ENCODE measurements around the gene ZDHHC6. TPM values are rescaled to one million over a fixed set of nuclear protein-coding genes. Genes with fewer than 3 reads are reported as not detected.

ZDHHC6 gene
- total RNA-seq, 1 experiment from 2014 or later = 40.3 TPM

DNA sequence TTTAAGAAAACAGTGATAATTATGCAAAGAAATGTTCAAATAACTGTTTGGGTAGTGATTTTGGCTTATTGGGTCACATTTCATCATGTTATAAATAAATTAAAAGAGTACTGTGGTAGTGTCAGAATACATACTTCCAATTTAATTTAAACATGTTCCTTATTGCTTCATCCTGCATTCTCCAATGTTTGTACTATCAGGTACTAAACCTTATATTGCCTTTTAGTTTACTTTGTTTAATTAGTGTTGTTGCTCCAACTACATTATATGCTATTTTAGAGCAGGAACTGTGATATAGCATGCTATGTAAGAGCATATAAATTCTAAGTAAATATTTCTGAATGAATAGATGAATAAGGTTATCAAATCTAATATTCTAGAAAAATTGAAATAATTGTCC is 41.2 kb upstream of the ZDHHC6 start:
- H3K4me1 ChIP-seq (ENCODE audit: control insufficient read depth, insufficient read depth, low read length) = peaks cover 4% of the 10 kb centered on the region; the same call in 1 of the 2 replicates
- CTCF ChIA-PET = interaction anchor here (0.5 kb wide), 1 partner anchor 12 kb away, joined by 3 read pairs; no protein-coding TSS in a partner anchor
- no TSS peak for BruUV-seq (replicated peaks)

GRCh38 chr10:112484399-112484798 is 37.7 kb upstream of the ZDHHC6 start:
- BruUV-seq (replicated peaks) = no TSS peak
- CTCF ChIA-PET = interaction anchor here (0.6 kb wide), 1 partner anchor 127 kb away, joined by 5 read pairs; no protein-coding TSS in a partner anchor
- Histone ChIP-seq H3K27ac (ENCODE audit: low read length) (no peak overlapping the region), H3K4me3 (ENCODE audit: low read depth in 2 of 2, low read length in 2 of 2) (no peak overlapping the region), H3K27me3 (ENCODE audit: control insufficient read depth, insufficient read depth, low read length) (no peaks in the 10 kb centered on the region), H3K9me3 (ENCODE audit: control insufficient read depth, insufficient read depth, low read depth, low read length) (no peaks in the 10 kb centered on the region), H3K36me3 (ENCODE audit: control insufficient read depth, insufficient read depth, low read length) (no peaks in the 10 kb centered on the region), H3K4me1 (ENCODE audit: control insufficient read depth, insufficient read depth, low read length) (no peaks in the 10 kb centered on the region)
- in situ Hi-C loops (cut with HindIII; ENCODE audit: low pct_unique_long_range_greater_than_20kb, low sequenced_read_pairs) (no loop called here), intact Hi-C loops (cut with micrococcal nuclease; ENCODE audit: unreplicated experiment) (no loop called here)
- TF ChIP-seq TCF7L2 (IDR thresholded peaks at IDR 0.05; ENCODE audit: low read depth, low read length) (no peak), POLR2AphosphoS5 (IDR thresholded peaks at IDR 0.05; ENCODE audit: low read depth, low read length) (no peak), SIN3A (IDR thresholded peaks at IDR 0.05; ENCODE audit: borderline replicate concordance, insufficient read depth, low read depth, low read length) (no peak), CTCF (IDR thresholded peaks at IDR 0.05) (no peak)
- TF ChIP-seq, protein P1, sequence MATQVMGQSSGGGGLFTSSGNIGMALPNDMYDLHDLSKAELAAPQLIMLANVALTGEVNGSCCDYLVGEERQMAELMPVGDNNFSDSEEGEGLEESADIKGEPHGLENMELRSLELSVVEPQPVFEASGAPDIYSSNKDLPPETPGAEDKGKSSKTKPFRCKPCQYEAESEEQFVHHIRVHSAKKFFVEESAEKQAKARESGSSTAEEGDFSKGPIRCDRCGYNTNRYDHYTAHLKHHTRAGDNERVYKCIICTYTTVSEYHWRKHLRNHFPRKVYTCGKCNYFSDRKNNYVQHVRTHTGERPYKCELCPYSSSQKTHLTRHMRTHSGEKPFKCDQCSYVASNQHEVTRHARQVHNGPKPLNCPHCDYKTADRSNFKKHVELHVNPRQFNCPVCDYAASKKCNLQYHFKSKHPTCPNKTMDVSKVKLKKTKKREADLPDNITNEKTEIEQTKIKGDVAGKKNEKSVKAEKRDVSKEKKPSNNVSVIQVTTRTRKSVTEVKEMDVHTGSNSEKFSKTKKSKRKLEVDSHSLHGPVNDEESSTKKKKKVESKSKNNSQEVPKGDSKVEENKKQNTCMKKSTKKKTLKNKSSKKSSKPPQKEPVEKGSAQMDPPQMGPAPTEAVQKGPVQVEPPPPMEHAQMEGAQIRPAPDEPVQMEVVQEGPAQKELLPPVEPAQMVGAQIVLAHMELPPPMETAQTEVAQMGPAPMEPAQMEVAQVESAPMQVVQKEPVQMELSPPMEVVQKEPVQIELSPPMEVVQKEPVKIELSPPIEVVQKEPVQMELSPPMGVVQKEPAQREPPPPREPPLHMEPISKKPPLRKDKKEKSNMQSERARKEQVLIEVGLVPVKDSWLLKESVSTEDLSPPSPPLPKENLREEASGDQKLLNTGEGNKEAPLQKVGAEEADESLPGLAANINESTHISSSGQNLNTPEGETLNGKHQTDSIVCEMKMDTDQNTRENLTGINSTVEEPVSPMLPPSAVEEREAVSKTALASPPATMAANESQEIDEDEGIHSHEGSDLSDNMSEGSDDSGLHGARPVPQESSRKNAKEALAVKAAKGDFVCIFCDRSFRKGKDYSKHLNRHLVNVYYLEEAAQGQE (IDR thresholded peaks at IDR 0.05; ENCODE audit: insufficient read depth in 1 of 2, low read depth in 2 of 2, low read length in 1 of 2) = no peak
- DNase-seq (ENCODE audit: low read depth, low spot score) = no peak
- POLR2A ChIA-PET = no interaction called here
- ATAC-seq = no peak

More for the DNA sequence above, 41.2 kb upstream of the ZDHHC6 start:
- no peak for TF ChIP-seq TCF7L2 (IDR thresholded peaks at IDR 0.05; ENCODE audit: low read depth, low read length)
- TF ChIP-seq CTCF (IDR thresholded peaks at IDR 0.05) = no peak
- TF ChIP-seq SIN3A (IDR thresholded peaks at IDR 0.05; ENCODE audit: borderline replicate concordance, insufficient read depth, low read depth, low read length) = no peak
- TF ChIP-seq, protein P1 (IDR thresholded peaks at IDR 0.05; ENCODE audit: insufficient read depth in 1 of 2, low read depth in 2 of 2, low read length in 1 of 2) = no peak
- TF ChIP-seq POLR2AphosphoS5 (IDR thresholded peaks at IDR 0.05; ENCODE audit: low read depth, low read length) = no peak
- Histone ChIP-seq H3K36me3 (ENCODE audit: control insufficient read depth, insufficient read depth, low read length) (no peaks in the 10 kb centered on the region), H3K9me3 (ENCODE audit: control insufficient read depth, insufficient read depth, low read depth, low read length) (no peaks in the 10 kb centered on the region), H3K27ac (ENCODE audit: low read length) (no peak overlapping the region), H3K27me3 (ENCODE audit: control insufficient read depth, insufficient read depth, low read length) (no peaks in the 10 kb centered on the region), H3K4me3 (ENCODE audit: low read depth in 2 of 2, low read length in 2 of 2) (no peak overlapping the region)
- DNase-seq (ENCODE audit: low read depth, low spot score) (no peak), ATAC-seq (no peak)
- intact Hi-C loops (cut with micrococcal nuclease; ENCODE audit: unreplicated experiment) (no loop called here), in situ Hi-C loops (cut with HindIII; ENCODE audit: low pct_unique_long_range_greater_than_20kb, low sequenced_read_pairs) (no loop called here)
- POLR2A ChIA-PET = no interaction called here

Measured in Panc1 (cell line).